SK-N-SH (cell line): ENCODE results near the gene AIP. TPM values are rescaled to one million over a fixed set of nuclear protein-coding genes. Genes with fewer than 3 reads are reported as not detected.
"Not testable (repeated sequence)": the region's sequence is repeated elsewhere in the genome, so short reads cannot be mapped to it uniquely, and the experiment has no call there.

Experiments used
- CTCF ChIA-PET: fragments of 300-600, 350-600 bp; formaldehyde crosslinking; extraction: SDS; loops from one replicate; lab custom pipeline; 2021; lab: Yijun Ruan, JAX
- POLR2A ChIA-PET: fragments of 350-600 bp; sonication (Branson Sonifier 250); formaldehyde crosslinking; extraction: SDS; loops from one replicate; lab custom pipeline; 2020; ENCODE audit warnings: antibody characterized with exemption, inconsistent platforms; lab: Yijun Ruan, JAX
- DNase-seq: peaks from one replicate; pipeline ENCODE4 v3.0.0; 2012
- H2AFZ ChIP-seq: fragments of 200-600 bp; sonication (generic); 2 replicates; pipeline ENCODE4 v1.8.1; 2016; ENCODE audit warnings: antibody characterized with exemption, mild to moderate bottlenecking, low read depth
- H3F3A ChIP-seq: fragments of 200-600 bp; sonication (generic); replicated peaks from 2 replicates; pipeline ENCODE3; 2016; ENCODE audit warnings: antibody characterized with exemption, mild to moderate bottlenecking; ENCODE audit not compliant: insufficient read depth
- H3K27ac ChIP-seq, 2 experiments: fragments of 200-500 bp in 1 of 2; fragments of 200-600 bp in 1 of 2; sonication (Bioruptor generic) in 1 of 2; sonication (generic), shearing (Covaris generic) in 1 of 2; 2 replicates each; pipeline versions ENCODE4 v1.5.1 to v1.6.1; 2014 to 2016; ENCODE audit warnings: low read depth in 2 of 2, inconsistent platforms in 1 of 2, low read length in 1 of 2, mild to moderate bottlenecking in 1 of 2, mixed read lengths in 1 of 2
- H3K27me3 ChIP-seq: fragments of 200-600 bp; sonication (generic), shearing (Covaris generic); 2 replicates; pipeline ENCODE4 v1.6.1; 2016; ENCODE audit warnings: mixed run types; ENCODE audit not compliant: insufficient read depth
- H3K36me3 ChIP-seq, 2 experiments: fragments of 200-500 bp in 1 of 2; fragments of 200-600 bp in 1 of 2; sonication (Bioruptor generic) in 1 of 2; sonication (generic) in 1 of 2; replicated peaks in 1 of 2; 2 replicates each; pipeline versions ENCODE3 to v1.5.1; 2014 to 2016; ENCODE audit warnings: low read length in 1 of 2, mild to moderate bottlenecking in 1 of 2; ENCODE audit not compliant: insufficient read depth in 2 of 2, control insufficient read depth in 1 of 2
- H3K4me1 ChIP-seq, 2 experiments: fragments of 200-500 bp in 1 of 2; fragments of 200-600 bp in 1 of 2; sonication (Bioruptor generic) in 1 of 2; sonication (generic), shearing (Covaris generic) in 1 of 2; 2 replicates each; pipeline versions ENCODE4 v1.5.1 to v1.6.1; 2014 to 2016; ENCODE audit warnings: low read depth in 1 of 2, low read length in 1 of 2, mixed run types in 1 of 2; ENCODE audit not compliant: insufficient read depth in 2 of 2, control insufficient read depth in 1 of 2
- H3K4me2 ChIP-seq: fragments of 200-600 bp; sonication (generic), shearing (Covaris generic); 2 replicates; pipeline ENCODE4 v1.6.1; 2017; ENCODE audit warnings: mixed run types
- H3K4me3 ChIP-seq, 2 experiments: fragments of 200-500 bp in 1 of 2; fragments of 200-600 bp in 1 of 2; sonication (Bioruptor generic) in 1 of 2; sonication (generic), shearing (Covaris generic) in 1 of 2; 2 replicates each; pipeline versions ENCODE4 v1.5.1 to v1.8.1; 2014 to 2016; ENCODE audit warnings: low read depth in 2 of 2, inconsistent platforms in 1 of 2, low read length in 1 of 2, mild to moderate bottlenecking in 1 of 2, mixed read lengths in 1 of 2, moderate library complexity in 1 of 2
- H3K79me2 ChIP-seq: fragments of 200-600 bp; sonication (generic); 2 replicates; pipeline ENCODE4 v1.8.1; 2017; ENCODE audit warnings: mild to moderate bottlenecking; ENCODE audit not compliant: insufficient read depth
- H3K9ac ChIP-seq: fragments of 200-600 bp; sonication (generic); 2 replicates; pipeline ENCODE4 v1.6.1; 2017; ENCODE audit warnings: mixed run types
- H3K9me2 ChIP-seq: fragments of 200-600 bp; sonication (generic); 2 replicates; pipeline ENCODE4 v1.6.1; 2017; ENCODE audit warnings: mixed run types
- H3K9me3 ChIP-seq: fragments of 200-600 bp; sonication (generic); 2 replicates; pipeline ENCODE4 v1.6.1; 2017; ENCODE audit warnings: mixed run types, mild to moderate bottlenecking, moderate library complexity
- H4K20me1 ChIP-seq: fragments of 200-600 bp; sonication (generic); 2 replicates; pipeline ENCODE4 v1.6.1; 2017; ENCODE audit warnings: mild to moderate bottlenecking, mixed run types; ENCODE audit not compliant: insufficient read depth
- CHD2 ChIP-seq: fragments of 150-350 bp; IDR thresholded peaks from 2 replicates; pipeline ENCODE4 v1.6.1; 2018; ENCODE audit warnings: low read length; ENCODE audit not compliant: partially characterized antibody
- FOXM1 ChIP-seq: IDR thresholded peaks from 2 replicates; pipeline ENCODE4 v1.4.0; 2012; ENCODE audit warnings: low read depth, mild to moderate bottlenecking
- GABPA ChIP-seq: IDR thresholded peaks from 2 replicates; pipeline ENCODE4 v1.4.0; 2012; ENCODE audit warnings: low read depth, mild to moderate bottlenecking
- GATA2 ChIP-seq: sonication (generic); formaldehyde crosslinking; IDR thresholded peaks from 2 replicates; pipeline ENCODE4 v1.5.0; 2020; ENCODE audit warnings: mild to moderate bottlenecking, missing genetic modification reagents
- MEF2A ChIP-seq: IDR thresholded peaks from 2 replicates; pipeline ENCODE4 v1.4.0; 2012; ENCODE audit warnings: low read depth, borderline replicate concordance
- RAD21 ChIP-seq: IDR thresholded peaks from 2 replicates; pipeline ENCODE4 v1.6.1; 2012; ENCODE audit warnings: mild to moderate bottlenecking, low read length
- RCOR1 ChIP-seq: fragments of 150-350 bp; IDR thresholded peaks from 2 replicates; pipeline ENCODE4 v1.6.1; 2017; ENCODE audit warnings: antibody characterized with exemption, low read length
- SIN3A ChIP-seq: IDR thresholded peaks from 2 replicates; pipeline ENCODE4 v1.6.1; 2012; ENCODE audit warnings: low read depth, mild to moderate bottlenecking, low read length, moderate library complexity, borderline replicate concordance
- SMC3 ChIP-seq: IDR thresholded peaks from 2 replicates; pipeline ENCODE4 v1.6.1; 2012; ENCODE audit warnings: low read depth, low read length, improper control_type of control experiment
- TCF12 ChIP-seq: IDR thresholded peaks from 2 replicates; pipeline ENCODE4 v1.4.0; 2012
- YY1 ChIP-seq: IDR thresholded peaks from 2 replicates; pipeline ENCODE4 v1.4.0; 2012; ENCODE audit warnings: low read depth, mild to moderate bottlenecking
- WGBS: methylation state at CpG from one replicate; pipeline ENCODE4 v1.1.6; 2017; ENCODE audit warnings: low lambda C conversion rate; 5-methylcytosine and 5-hydroxymethylcytosine counted together
- polyA plus RNA-seq, 3 experiments: library from polyadenylated mRNA; depleted of rRNA; stranded (reverse); fragments of >200 nt; gene quantifications; 2 replicates each; pipeline ENCODE4 v1.2.3, GENCODE V29; 2012
- TF ChIP-seq, protein P1 (sequence below): IDR thresholded peaks from 2 replicates; pipeline ENCODE4 v1.4.0; 2012; ENCODE audit warnings: low read depth, borderline replicate concordance
- TF ChIP-seq, protein P2 (sequence below): fragments of 200-600 bp; sonication (generic); IDR thresholded peaks from 2 replicates; pipeline ENCODE4 v1.6.1; 2017; ENCODE audit warnings: antibody characterized with exemption, mild to moderate bottlenecking, moderate library complexity

AIP gene
- polyA plus RNA-seq, 1 of the 3 experiments (the other 2 are of a cell fraction) = 207 TPM

DNA sequence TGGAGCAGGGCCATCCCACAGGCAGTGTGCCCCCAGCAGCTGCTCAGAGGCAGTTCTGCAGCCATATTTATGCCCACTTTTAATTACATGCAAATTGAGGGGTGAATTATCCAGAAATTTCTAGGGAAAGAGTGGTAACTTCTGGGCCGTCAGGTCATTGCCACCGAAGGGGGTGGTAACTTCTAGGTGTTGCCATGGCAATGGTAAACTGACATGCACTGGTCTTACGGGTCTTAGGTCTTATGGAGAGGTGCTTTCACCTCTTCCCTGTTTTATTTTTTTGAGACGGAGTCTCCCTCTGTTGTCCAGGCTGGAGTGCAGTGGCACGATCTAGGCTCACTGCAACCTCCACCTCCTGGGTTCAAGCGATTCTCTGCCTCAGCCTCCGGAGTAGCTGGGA, 9.9 kb upstream of the AIP start:
- no peak overlapping the region for H3K27ac ChIP-seq
- no peaks in the 10 kb centered on the region for H4K20me1 ChIP-seq
- ChIA-PET POLR2A (no interaction called here), CTCF (no interaction called here)
- no peak overlapping the region for H3K9ac ChIP-seq
- WGBS = 89% methylated on average over 7 of the region's 7 CpGs
- H2AFZ ChIP-seq = no peak overlapping the region
- no peaks in the 10 kb centered on the region for H3K9me2 ChIP-seq
- no peaks in the 10 kb centered on the region; the same call in 1 of the 2 replicates for H3K27me3 ChIP-seq
- H3K9me3 ChIP-seq = no peaks in the 10 kb centered on the region
- no peak for DNase-seq
- peaks cover 0 to 10% of the 10 kb centered on the region in 2 experiments; a peak in 1 of 4 replicates for H3K4me1 ChIP-seq
- no peaks in the 10 kb centered on the region for H3K36me3 ChIP-seq
- no peak overlapping the region for H3K4me3 ChIP-seq
- no peaks in the 10 kb centered on the region for H3F3A ChIP-seq
- H3K79me2 ChIP-seq = peaks cover 7% of the 10 kb centered on the region; the same call in 1 of the 2 replicates
- TF ChIP-seq RAD21 = no peak
- no peak for TF ChIP-seq CHD2
- TF ChIP-seq, protein P1, sequence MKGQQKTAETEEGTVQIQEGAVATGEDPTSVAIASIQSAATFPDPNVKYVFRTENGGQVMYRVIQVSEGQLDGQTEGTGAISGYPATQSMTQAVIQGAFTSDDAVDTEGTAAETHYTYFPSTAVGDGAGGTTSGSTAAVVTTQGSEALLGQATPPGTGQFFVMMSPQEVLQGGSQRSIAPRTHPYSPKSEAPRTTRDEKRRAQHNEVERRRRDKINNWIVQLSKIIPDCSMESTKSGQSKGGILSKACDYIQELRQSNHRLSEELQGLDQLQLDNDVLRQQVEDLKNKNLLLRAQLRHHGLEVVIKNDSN = no peak
- TF ChIP-seq SIN3A = no peak
- TF ChIP-seq SMC3 = no peak
- TF ChIP-seq, protein P2, sequence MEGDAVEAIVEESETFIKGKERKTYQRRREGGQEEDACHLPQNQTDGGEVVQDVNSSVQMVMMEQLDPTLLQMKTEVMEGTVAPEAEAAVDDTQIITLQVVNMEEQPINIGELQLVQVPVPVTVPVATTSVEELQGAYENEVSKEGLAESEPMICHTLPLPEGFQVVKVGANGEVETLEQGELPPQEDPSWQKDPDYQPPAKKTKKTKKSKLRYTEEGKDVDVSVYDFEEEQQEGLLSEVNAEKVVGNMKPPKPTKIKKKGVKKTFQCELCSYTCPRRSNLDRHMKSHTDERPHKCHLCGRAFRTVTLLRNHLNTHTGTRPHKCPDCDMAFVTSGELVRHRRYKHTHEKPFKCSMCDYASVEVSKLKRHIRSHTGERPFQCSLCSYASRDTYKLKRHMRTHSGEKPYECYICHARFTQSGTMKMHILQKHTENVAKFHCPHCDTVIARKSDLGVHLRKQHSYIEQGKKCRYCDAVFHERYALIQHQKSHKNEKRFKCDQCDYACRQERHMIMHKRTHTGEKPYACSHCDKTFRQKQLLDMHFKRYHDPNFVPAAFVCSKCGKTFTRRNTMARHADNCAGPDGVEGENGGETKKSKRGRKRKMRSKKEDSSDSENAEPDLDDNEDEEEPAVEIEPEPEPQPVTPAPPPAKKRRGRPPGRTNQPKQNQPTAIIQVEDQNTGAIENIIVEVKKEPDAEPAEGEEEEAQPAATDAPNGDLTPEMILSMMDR = no peak
- TF ChIP-seq YY1 = no peak
- no peak for TF ChIP-seq GATA2
- TF ChIP-seq GABPA = no peak
- TF ChIP-seq MEF2A = no peak
- TF ChIP-seq FOXM1 = no peak
- TF ChIP-seq RCOR1 = no peak
- no peak for TF ChIP-seq TCF12
- TF ChIP-seq, all 33 proteins: peak for 0
- no peak overlapping the region for H3K4me2 ChIP-seq

DNA sequence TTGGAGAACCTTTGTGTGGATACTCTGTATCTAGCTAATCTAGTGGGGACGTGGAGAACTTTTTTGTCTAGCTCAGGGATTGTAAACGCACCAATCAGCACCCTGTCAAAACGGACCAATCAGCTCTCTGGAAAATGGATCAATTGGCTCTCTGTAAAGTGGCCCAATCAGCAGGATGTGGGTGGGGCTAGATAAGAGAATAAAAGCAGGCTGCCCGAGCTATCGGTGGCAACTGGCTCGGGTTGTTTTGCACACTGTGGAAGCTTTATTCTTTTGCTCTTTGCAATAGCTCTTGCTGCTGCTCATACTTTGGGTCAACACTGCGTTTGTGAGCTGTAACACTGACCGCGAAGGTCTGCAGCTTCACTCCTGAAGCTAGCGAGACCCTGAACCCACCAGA, 6.1 kb upstream of the AIP start:
- 78% methylated on average over 10 of the region's 10 CpGs for WGBS
- not testable (repeated sequence) for H4K20me1 ChIP-seq

DNA sequence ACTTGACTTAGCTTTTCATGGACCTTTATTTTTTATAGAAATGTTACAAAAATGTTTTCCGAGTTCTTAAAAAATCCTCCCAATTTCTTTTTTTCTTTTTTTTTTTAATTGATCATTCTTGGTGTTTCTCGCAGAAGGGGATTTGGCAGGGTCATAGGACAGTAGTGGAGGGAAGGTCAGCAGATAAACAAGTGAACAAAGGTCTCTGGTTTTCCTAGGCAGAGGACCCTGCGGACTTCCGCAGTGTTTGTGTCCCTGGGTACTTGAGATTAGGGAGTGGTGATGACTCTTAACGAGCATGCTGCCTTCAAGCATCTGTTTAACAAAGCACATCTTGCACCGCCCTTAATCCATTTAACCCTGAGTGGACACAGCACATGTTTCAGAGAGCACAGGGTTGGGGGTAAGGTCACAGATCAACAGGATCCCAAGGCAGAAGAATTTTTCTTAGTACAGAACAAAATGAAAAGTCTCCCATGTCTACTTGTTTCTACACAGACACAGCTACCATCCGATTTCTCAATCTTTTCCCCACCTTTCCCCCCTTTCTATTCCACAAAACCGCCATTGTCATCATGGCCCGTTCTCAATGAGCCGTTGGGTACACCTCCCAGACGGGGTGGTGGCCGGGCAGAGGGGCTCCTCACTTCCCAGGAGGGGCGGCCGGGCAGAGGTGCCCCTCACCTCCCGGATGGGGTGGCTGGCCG, 5.3 kb upstream of the AIP start:
- H3K4me3 ChIP-seq, H3K4me1 ChIP-seq, H2AFZ ChIP-seq, H3K9me2 ChIP-seq, H3K4me2 ChIP-seq, H3K27ac ChIP-seq, H3K36me3 ChIP-seq, H3K9ac ChIP-seq, H4K20me1 ChIP-seq, H3F3A ChIP-seq, H3K79me2 ChIP-seq, H3K27me3 ChIP-seq, H3K9me3 ChIP-seq, DNase-seq: not testable (repeated sequence)
- WGBS = 67% methylated on average over 14 of the region's 16 CpGs
- ChIA-PET POLR2A (interaction anchor here (0.7 kb wide), 1 partner anchor 24 kb away, joined by 4 read pairs; no protein-coding TSS in a partner anchor), CTCF (interaction anchor here (1.2 to 1.4 kb wide), 2 partner anchors 88 to 95 kb away, joined by 3 read pairs; no protein-coding TSS in a partner anchor)

More for the DNA sequence above, 6.1 kb upstream of the AIP start:
- H2AFZ ChIP-seq, H3K9ac ChIP-seq, H3K4me2 ChIP-seq, H3K36me3 ChIP-seq, H3F3A ChIP-seq, H3K9me2 ChIP-seq, H3K9me3 ChIP-seq, H3K27ac ChIP-seq, H3K27me3 ChIP-seq, DNase-seq, H3K79me2 ChIP-seq, H3K4me1 ChIP-seq, H3K4me3 ChIP-seq: not testable (repeated sequence)
- ChIA-PET POLR2A (interaction anchor here (0.7 kb wide), 1 partner anchor 25 kb away, joined by 4 read pairs; no protein-coding TSS in a partner anchor), CTCF (interaction anchor here (1.2 to 1.5 kb wide), 3 partner anchors 87 to 131 kb away, joined by 3 read pairs; no protein-coding TSS in a partner anchor)
